HUES64 (cell line): Measurements from ENCODE around the gene BBS7. TPM values are rescaled to one million over a fixed set of nuclear protein-coding genes. Genes with fewer than 3 reads are reported as not detected.

ENCODE experiments used
- H3K27ac ChIP-seq: 2 replicates; pipeline ENCODE4 v1.7.0; 2013; ENCODE audit warnings: low read depth, low read length, inconsistent platforms
- H3K27me3 ChIP-seq: 2 replicates; pipeline ENCODE4 v1.6.1; 2013; ENCODE audit warnings: mild to moderate bottlenecking, low read length; ENCODE audit not compliant: insufficient read depth
- H3K36me3 ChIP-seq: 2 replicates; pipeline ENCODE4 v1.6.1; 2013; ENCODE audit warnings: mild to moderate bottlenecking, low read length; ENCODE audit not compliant: insufficient read depth
- H3K4me1 ChIP-seq: 2 replicates; pipeline ENCODE4 v1.6.1; 2013; ENCODE audit warnings: mild to moderate bottlenecking, low read length, moderate library complexity; ENCODE audit not compliant: insufficient read depth
- H3K4me3 ChIP-seq: 2 replicates; pipeline ENCODE4 v1.5.1; 2013; ENCODE audit warnings: mild to moderate bottlenecking, low read length, moderate library complexity
- H3K9ac ChIP-seq: 2 replicates; pipeline ENCODE4 v1.6.1; 2013; ENCODE audit warnings: mild to moderate bottlenecking, low read depth, low read length
- H3K9me3 ChIP-seq: 2 replicates; pipeline ENCODE4 v1.6.1; 2013; ENCODE audit warnings: low read depth, low read length; ENCODE audit not compliant: insufficient read depth
- WGBS: fragments of 150-250, 120-280 bp; methylation state at CpG from one replicate; pipeline ENCODE4 v1.1.7; 2013; ENCODE audit warnings: missing lambda C conversion rate; 5-methylcytosine and 5-hydroxymethylcytosine counted together
- polyA plus RNA-seq, 2 experiments: library from polyadenylated mRNA; stranded (reverse); fragments of 50-300 nt; gene quantifications; one replicate each; pipeline ENCODE4 v1.2.3, GENCODE V29; 2013

The BBS7 gene, protein sequence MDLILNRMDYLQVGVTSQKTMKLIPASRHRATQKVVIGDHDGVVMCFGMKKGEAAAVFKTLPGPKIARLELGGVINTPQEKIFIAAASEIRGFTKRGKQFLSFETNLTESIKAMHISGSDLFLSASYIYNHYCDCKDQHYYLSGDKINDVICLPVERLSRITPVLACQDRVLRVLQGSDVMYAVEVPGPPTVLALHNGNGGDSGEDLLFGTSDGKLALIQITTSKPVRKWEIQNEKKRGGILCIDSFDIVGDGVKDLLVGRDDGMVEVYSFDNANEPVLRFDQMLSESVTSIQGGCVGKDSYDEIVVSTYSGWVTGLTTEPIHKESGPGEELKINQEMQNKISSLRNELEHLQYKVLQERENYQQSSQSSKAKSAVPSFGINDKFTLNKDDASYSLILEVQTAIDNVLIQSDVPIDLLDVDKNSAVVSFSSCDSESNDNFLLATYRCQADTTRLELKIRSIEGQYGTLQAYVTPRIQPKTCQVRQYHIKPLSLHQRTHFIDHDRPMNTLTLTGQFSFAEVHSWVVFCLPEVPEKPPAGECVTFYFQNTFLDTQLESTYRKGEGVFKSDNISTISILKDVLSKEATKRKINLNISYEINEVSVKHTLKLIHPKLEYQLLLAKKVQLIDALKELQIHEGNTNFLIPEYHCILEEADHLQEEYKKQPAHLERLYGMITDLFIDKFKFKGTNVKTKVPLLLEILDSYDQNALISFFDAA
- 19.0 TPM for polyA plus RNA-seq (2013, experiment 1 of 2)
- polyA plus RNA-seq (2013, experiment 2 of 2), result 21.5 TPM

DNA sequence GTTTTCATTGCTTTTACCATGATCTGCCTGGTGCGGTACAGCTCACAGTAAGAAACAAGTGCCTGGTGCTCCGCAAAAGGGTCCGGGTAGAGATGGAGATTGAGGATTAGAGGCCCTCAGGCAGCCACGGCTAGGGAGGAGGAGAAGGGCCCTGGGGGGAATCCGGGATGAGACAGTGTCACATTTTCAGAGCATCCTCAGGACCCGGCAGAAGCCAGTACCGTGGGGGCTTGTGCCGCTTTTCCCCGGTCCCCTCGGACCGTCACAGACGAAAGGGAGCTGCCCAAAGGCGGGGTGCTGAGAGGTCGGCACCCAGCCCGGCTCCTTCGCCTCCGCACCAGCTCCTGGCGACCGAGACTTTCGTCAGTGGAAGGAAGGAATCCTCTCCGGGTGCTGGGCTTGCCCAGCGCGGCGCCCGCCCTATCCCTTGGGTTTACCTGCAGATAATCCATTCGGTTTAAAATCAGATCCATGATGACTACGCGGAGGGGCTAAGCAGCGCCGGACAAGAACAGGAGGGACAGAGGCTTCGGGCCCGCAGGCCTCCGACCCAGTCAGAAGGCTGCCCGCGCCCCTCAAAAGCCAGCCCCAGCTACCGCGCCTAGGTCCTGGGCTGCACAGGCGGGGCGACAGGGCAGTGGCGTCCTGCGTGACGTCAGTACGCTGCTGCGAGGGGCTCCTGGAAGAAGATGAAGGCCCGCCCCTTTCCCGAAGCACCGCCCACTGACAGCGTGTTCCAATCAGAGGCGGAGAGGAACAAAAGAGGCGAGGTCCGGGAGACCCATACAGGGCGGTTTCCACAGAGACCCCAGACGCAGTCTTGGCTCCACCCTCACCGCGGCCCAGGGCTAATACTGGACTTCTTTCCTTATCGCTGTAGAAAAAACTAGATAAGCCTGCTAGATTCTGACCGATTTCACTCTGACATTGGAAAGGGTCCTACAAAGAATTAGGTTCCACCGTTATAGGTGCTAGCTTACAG lies at the start of gene BBS7:
BBS7 (minus strand) TSS at position 634 of the 982 bp plus-strand sequence; CDS start at position 473, 161 bp downstream.
- no peaks in the 10 kb centered on the region for H3K9me3 ChIP-seq
- peaks cover 24% of the 10 kb centered on the region for H3K36me3 ChIP-seq
- H3K27me3 ChIP-seq, result no peaks in the 10 kb centered on the region
- no peaks in the 10 kb centered on the region for H3K4me1 ChIP-seq
- H3K27ac ChIP-seq, result peak within 1 kb of the TSS; percentile 69; the same call in 1 of the 2 replicates
- peak within 1 kb of the TSS; percentile 84 for H3K4me3 ChIP-seq
- WGBS, result under 1% methylated on average over 58 of the region's 58 CpGs
- peak within 1 kb of the TSS; percentile 74 for H3K9ac ChIP-seq

DNA sequence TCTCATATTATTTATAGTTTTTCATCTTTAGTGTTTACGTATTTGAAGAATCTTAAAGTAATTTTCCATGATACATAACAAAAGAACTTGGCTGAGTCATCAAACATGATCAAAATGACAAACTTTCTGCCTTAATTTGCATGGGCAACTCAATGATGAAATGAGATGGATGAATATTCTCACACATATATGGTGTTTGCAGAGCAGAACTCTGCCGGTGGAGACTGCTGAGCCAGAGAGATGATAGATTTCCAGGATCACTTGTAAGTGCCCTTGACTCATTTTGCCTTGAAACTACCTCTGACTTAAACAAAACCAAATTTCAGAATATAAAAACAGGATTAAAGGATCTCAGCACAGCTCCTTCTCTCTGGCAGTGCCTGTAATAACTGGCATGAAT lies 43.4 kb upstream of the BBS7 start:
- H3K36me3 ChIP-seq, result no peaks in the 10 kb centered on the region
- WGBS, result 100% methylated on average over 2 of the region's 2 CpGs
- H3K9ac ChIP-seq, result no peak overlapping the region
- H3K27ac ChIP-seq, result no peak overlapping the region
- no peaks in the 10 kb centered on the region for H3K4me1 ChIP-seq
- H3K9me3 ChIP-seq, result no peaks in the 10 kb centered on the region
- H3K27me3 ChIP-seq, result no peaks in the 10 kb centered on the region
- no peak overlapping the region for H3K4me3 ChIP-seq

DNA sequence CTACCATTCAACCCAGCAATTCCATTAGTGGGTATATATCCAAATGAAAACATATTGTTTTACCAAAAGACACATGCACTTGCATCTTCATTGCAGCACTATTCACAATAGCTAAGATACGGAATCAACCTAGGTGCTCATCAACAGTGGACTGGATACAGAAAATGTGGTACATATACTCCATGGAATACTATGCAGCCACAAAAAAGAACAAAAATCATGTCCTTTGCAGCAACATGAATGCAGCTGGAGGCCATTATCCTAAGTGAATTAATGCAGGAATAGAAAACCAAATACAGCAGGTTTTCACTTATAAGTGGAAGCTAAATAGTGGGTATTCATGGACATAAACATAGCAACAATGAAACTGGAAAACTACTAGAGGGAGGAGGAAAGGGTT lies 38.1 kb upstream of the BBS7 start:
- Histone ChIP-seq H3K4me3 (no peak overlapping the region), H3K4me1 (no peaks in the 10 kb centered on the region), H3K36me3 (no peaks in the 10 kb centered on the region), H3K27ac (no peak overlapping the region), H3K27me3 (no peaks in the 10 kb centered on the region), H3K9me3 (no peaks in the 10 kb centered on the region), H3K9ac (no peak overlapping the region)
- WGBS, result 91% methylated on average over 1 of the region's 1 CpG

DNA sequence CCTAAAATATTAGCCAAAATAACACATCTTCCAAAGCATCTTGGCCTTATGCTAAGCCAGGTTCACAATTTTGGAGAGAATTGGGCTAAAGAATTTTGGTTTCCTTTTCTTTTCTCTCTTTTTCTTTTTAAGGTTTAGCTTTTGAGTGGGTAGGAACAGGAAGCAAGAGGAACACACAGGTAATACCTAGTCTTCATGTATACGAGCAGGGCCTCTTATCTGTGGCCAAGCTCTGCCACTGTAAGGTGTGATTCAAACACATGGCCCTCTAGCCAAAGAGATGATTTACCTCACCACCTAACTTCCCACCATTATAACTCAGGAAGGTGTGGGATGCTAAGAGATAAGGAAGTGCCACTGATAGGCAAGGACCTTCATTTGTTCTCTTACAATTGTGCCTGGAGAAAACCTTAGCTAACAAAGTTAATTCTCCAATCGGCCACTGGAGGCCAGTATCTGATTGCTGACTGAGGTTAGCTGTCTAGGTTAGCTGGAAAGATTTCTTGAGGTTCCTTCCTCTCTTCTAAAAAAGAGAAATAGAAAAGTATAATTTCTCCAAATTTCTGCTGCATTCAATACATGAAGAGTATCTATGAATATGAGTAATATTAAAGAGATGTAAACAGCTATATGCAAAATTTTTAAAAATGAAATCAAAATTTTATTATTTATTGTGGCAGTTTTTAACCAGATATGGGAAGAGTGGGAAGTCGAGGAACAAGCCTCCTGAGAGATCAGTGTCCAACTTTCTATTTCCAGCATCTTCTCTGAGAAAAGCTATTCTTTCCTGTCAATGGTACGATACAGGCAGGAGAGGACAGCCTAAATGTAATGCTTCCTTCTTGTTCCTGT lies 30.1 kb upstream of the BBS7 start:
- Histone ChIP-seq H3K4me3 (no peak overlapping the region), H3K9me3 (no peaks in the 10 kb centered on the region), H3K36me3 (no peaks in the 10 kb centered on the region), H3K27ac (no peak overlapping the region), H3K9ac (no peak overlapping the region), H3K27me3 (no peaks in the 10 kb centered on the region), H3K4me1 (no peaks in the 10 kb centered on the region)
- WGBS, result 67% methylated on average over 4 of the region's 4 CpGs

DNA sequence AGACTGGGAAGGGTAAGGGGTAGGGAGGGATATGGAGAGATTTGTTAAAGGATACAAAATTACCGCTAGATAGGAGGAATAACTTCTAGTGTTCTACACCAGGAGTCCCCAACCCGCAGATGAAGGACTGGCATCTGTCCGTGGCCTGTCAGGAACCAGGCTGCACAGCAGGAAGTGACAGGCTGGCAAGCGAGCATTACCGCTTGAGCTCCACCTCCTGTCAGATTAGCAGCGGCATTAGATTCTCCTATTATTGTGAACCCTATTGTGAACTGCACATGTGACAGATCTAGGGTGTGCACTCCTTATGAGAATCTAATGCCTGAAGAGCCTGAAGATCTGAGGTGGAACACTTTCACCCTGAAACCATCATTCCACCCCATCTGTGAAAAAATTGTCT lies 27.9 kb upstream of the BBS7 start:
- 46% methylated on average over 6 of the region's 6 CpGs for WGBS
- H3K36me3 ChIP-seq, result no peaks in the 10 kb centered on the region
- no peak overlapping the region for H3K9ac ChIP-seq
- H3K4me3 ChIP-seq, result no peak overlapping the region
- no peaks in the 10 kb centered on the region for H3K27me3 ChIP-seq
- H3K4me1 ChIP-seq, result no peaks in the 10 kb centered on the region
- no peaks in the 10 kb centered on the region for H3K9me3 ChIP-seq
- no peak overlapping the region for H3K27ac ChIP-seq

DNA sequence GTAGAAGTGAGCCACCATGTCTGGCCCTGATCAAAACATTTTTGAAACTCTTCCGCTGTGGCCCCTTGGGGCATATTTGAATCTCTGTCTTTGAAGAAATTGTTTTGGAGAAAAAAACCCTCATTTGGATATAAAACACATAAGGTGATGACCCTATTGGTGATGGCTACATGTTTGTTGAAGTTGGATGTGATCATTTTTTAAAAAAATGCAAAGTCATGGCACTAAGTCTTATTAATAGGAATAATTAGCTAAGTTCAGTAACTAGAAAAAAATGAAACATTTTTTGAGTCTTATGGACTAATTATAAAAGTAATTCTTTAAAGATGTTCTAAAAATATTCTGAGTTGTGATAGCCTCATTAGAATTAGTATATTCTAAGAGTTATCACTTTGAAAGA lies 17.9 kb upstream of the BBS7 start:
- Histone ChIP-seq H3K9me3 (no peaks in the 10 kb centered on the region), H3K4me3 (no peak overlapping the region), H3K36me3 (no peaks in the 10 kb centered on the region), H3K27me3 (no peaks in the 10 kb centered on the region), H3K9ac (no peak overlapping the region), H3K27ac (no peak overlapping the region), H3K4me1 (no peaks in the 10 kb centered on the region)
- 94% methylated on average over 1 of the region's 1 CpG for WGBS

DNA sequence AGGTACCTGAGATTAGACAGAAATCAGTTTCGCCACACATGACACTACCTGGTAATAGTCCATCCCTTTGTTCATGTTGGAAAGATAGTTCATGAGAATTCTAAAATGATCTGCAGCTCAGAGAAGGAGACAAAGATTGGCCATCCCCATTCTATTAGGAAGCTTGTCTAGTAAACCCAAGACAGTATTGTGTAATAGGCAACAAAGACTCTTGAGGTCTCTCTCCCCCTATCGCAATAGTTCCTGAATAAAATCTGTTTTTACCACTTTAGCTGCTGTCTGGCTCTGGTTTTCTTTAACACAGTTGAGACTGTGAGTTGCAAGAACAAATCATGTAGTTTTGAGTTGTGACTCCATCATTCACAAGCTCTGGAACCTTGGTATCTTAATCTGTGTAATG lies 14.8 kb upstream of the BBS7 start:
- no peaks in the 10 kb centered on the region for H3K36me3 ChIP-seq
- no peak overlapping the region for H3K4me3 ChIP-seq
- no peaks in the 10 kb centered on the region for H3K27me3 ChIP-seq
- H3K4me1 ChIP-seq, result no peaks in the 10 kb centered on the region
- WGBS, result 89% methylated on average over 2 of the region's 2 CpGs
- H3K27ac ChIP-seq, result no peak overlapping the region
- H3K9me3 ChIP-seq, result no peaks in the 10 kb centered on the region
- H3K9ac ChIP-seq, result no peak overlapping the region

DNA sequence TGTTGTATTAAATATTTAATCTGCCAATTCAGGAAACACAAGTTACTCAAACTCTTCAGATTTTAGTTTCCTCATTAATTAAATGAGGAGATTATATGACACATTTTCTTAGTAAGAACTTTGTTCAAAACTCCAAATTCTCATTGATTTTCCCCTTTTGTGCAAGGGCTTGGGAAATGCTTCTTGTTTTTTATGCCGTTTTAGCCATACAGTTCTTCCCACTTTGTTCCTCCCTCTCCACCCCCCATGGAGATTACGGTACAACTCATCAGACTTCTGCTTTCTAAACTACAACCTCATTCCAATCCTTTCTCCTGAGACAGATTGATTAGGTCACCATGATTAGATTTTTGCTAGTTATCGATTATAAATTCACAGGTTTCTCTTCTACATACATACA lies 10.9 kb upstream of the BBS7 start:
- 83% methylated on average over 3 of the region's 3 CpGs for WGBS
- H3K4me3 ChIP-seq, result no peak overlapping the region

DNA sequence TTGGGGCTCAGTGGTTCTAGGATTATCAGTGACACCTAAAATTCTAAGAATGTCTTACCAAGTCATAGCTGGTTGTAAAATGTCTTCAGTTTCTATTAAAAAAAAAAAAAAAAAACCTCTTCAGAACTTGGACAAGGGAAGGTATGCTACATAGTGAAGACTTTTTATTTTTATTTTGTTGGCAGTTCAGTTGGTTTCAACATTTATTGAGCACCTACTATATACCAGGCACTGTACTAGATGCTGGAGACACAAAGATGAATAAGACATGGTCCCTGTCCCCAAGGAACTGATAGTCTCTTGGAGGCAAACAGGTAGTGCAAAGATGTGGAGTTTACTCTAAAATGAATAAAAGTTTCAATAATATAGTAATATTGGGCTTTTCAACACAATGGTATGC lies 8.9 kb upstream of the BBS7 start:
- Histone ChIP-seq H3K4me3 (no peak overlapping the region), H3K9ac (no peak overlapping the region), H3K9me3 (no peaks in the 10 kb centered on the region), H3K4me1 (no peaks in the 10 kb centered on the region), H3K36me3 (no peaks in the 10 kb centered on the region), H3K27ac (no peak overlapping the region), H3K27me3 (no peaks in the 10 kb centered on the region)

More for the DNA sequence above, 10.9 kb upstream of the BBS7 start:
- no peaks in the 10 kb centered on the region for H3K4me1 ChIP-seq
- H3K9ac ChIP-seq, result no peak overlapping the region
- H3K9me3 ChIP-seq, result no peaks in the 10 kb centered on the region
- no peaks in the 10 kb centered on the region for H3K27me3 ChIP-seq
- H3K27ac ChIP-seq, result no peak overlapping the region
- no peaks in the 10 kb centered on the region for H3K36me3 ChIP-seq

DNA sequence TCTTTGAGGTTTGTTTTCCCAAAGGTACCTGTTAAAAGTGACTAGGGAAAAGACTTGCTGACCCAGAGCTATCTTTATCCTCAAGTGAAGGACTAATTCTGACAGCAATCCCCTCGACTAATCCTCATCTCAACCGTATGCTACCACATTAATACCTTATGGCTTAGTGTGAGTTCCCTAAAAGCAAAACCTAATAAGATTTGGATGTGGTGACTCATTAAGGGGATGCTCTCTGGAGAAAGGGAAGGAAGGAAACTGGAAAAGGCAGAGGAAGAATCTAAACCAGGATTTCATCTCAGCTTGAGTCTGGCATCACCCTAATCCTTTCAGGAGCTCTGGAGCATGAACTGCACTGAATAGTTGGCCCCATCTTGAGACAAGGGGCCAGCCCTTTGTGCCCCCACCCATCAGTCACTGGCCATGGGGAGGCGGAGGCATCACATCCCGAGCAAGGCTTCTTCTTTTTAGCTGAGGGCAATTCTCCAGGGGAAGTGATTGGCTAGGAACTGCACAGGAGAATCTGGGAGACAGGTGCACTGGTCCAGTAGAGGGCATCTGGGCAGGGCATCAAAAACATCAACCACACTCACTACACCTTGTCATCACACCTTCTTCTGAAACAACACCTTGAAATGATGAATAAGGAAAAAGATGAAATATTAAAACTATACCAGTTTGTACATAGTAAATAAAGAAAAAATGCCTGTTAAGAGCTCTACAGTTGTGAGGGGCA lies 6.9 kb upstream of the BBS7 start:
- Histone ChIP-seq H3K9me3 (no peaks in the 10 kb centered on the region), H3K4me1 (no peaks in the 10 kb centered on the region), H3K9ac (no peak overlapping the region), H3K4me3 (no peak overlapping the region), H3K27me3 (no peaks in the 10 kb centered on the region), H3K36me3 (no peaks in the 10 kb centered on the region), H3K27ac (no peak overlapping the region)
- WGBS, result 80% methylated on average over 4 of the region's 4 CpGs
